IPS-11a (cell line): ENCODE data around the gene POLR3H.

ENCODE experiments used
- H3K4me3 ChIP-seq: one replicate; pipeline ENCODE4 v1.5.1; 2013; ENCODE audit warnings: low read depth, low read length, control low read depth

POLR3H gene

DNA sequence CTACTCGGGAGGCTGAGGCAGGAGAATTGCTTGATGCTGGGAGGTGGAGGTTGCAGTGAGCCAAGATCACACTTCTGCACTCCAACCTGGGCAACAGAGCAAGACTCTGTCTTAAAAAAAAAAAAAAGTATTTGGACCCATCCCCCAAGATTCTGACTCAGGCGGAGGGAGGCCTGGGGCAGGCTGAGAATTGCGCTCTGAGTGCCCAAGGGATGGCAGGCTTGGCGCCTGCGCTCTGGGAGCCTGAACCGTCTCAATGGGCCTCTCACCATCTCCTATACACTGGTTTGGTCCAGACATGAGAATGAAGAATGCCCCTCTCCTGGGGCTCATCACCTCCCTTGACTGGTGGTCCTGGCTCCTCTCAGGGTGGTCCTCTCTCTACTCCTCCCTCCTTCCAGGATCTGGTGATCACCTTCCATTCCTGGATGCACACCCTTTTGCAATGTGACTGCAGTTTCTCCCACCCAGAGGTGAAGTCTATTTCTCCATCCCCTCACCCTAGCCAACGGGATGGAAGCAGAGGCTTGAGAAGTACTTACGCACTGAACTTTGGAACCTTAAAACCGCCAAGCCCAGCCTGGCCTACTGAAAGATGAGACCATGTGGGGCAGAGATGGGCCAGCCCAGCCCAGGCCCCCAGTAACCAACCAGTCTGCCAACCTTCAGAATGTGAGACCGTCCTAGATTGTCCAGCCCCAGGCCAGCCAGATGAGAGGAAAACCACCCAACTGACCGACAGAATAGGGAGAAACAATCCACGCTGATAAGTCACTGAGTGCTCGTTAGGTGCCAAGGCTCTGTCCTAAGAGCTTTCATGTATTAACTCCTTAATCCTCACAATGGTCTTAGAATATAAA, 4.9 kb downstream of the POLR3H start:
- no peak overlapping the region for H3K4me3 ChIP-seq

DNA sequence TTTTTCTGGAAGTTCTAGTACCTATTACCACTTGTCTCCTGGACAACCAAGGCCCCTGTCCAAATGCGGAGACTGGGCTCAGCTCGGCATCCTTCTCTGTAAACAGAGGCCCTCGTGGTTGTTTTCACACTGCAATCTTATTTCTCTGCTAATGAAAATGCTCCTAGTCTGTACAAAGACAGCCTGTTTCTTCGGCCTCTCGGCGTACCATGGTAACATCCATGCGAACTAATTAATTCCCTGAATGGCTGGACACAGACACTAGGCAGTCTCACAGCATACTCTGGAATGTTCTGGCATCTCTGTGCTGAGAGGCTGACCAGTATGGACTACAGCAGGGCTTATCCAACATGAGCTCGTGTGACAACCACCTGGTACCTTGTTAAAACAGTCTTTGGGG, 5.7 kb downstream of the POLR3H start:
- no peak overlapping the region for H3K4me3 ChIP-seq

DNA sequence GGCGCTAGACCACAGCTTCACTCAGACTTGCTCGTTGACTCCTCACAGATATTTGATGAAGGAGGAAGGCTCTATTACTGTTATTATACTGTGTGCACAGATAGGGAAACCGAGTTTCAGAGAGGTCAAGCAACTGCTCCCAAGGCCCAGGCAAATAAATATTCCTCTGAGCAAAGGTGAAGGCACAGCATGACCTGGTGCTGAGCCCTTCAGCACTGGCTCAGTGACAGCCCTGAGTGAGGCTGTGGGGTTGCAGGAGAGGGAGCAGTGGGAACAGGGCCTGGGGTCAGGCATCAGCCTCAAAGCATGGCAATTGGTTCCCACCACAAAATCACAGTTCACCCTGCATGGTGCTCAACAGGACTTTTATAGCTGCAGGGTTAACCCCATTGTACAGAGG, 7.1 kb downstream of the POLR3H start:
- H3K4me3 ChIP-seq, result no peak overlapping the region

DNA sequence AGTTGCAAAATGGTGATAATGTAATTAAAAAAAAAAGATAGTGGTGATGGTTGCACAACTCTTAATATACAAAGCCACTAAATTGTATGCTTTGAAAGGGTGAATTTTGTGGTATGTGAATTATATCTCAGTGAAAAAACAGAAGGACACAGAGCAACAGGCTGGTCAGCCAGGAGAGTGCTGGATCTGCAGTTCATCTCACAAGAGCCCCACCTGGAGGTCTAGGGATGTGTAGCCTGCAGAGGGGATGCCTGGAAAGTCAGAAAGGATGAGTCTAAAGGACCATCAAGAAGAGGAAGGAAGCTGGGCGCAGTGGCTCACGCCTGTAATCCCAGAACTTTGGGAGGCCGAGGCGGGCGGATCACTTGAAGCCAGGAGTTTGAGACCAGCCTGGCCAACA, 9.0 kb downstream of the POLR3H start:
- no peak overlapping the region for H3K4me3 ChIP-seq

DNA sequence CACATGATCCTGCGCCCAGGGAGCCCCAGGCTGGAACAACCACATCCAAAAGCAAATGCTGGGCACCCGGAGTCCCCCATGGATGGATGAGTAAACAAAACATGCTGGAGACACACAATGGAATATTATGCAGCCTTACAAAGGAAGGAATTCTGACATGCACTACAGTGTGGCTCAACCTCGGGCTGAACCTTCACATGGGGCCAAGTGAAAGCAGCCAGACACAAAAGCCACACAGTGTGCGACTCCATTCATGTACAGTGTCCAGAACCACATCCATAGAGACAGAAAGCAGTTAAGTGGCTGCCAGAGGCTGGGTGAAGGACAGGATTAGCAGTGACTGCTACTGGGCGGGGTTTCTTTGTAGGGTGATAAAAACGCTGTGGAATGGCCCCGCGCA, 10.1 kb downstream of the POLR3H start:
- H3K4me3 ChIP-seq, result no peak overlapping the region

DNA sequence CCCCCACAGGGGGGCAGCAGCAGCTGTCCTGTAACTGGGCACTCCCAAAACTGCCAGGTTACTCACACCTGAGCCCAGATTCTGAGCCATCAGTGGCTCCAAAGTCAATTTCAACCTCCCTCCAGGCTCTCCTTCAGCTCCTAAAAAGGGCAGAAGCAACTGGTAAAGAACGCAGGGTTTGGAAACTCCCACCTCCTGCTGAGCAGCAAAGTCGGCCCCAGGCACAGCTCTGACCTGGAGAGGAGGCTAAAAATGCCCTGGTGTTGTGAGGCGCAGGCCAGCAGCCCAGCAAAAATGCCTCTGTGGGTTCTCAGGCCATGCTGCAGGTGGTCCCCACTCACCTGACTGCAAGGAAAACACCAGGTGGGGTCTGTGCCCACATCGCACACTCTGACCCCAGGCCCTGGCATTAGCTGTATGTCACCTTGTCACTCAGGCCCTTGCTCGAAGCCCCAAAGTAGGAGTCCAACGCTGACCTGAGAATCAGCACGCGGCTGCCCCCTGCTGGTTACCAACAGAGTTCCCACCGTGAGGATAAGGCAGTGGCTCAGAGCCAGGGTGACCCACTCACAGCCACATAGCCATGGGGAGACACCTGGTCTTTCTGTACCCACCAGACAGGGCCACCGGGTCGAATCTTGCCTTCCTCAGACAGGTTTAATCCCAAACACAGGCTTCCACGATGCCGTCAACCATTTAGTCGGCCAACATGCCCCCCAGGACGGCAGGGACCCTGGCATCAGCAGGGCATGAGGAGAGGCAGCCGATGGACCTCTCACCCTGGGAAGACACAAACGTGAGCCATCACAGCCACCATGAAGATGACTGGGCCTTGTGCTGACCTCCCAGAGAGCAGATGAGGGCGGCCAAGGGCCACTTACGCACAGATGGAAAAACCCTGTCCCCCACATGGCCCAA, 11.1 kb downstream of the POLR3H start:
- no peak overlapping the region for H3K4me3 ChIP-seq

DNA sequence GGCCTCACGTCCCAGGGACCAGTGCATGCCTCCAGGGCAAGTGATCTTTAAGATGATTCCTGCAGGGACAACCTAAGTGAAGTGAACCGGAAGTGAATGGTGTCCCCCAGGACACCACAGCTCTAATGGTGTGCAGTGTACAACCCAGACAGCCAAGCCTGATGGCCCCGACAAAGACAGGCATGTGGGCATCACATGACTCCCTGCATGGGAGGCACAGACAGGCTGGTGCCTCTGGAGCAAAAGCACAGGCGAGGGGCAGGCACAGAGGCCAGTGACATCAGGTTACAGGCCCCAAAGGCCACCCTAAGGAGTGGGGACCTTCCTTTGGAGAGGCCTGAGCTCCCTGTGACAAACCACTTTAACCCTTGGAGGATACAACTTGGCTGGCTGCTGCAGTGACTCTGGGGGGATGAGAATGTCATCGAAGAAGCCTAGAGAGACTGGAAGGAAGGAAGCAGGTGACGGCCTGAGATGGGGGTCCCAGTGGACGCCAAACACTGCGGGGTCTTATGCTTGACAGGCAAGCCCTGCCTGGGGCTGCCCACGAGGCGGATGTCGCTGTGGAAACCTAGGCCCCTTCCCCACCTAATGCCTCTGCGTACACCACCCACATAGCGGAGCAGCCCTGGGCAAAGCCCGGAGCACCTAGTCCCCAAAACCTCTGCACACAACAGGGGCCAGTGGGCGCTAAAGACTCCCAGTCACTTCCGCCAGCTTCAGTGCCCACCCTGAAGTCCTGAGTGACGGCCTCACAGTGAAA, 12.4 kb downstream of the POLR3H start:
- no peak overlapping the region for H3K4me3 ChIP-seq

DNA sequence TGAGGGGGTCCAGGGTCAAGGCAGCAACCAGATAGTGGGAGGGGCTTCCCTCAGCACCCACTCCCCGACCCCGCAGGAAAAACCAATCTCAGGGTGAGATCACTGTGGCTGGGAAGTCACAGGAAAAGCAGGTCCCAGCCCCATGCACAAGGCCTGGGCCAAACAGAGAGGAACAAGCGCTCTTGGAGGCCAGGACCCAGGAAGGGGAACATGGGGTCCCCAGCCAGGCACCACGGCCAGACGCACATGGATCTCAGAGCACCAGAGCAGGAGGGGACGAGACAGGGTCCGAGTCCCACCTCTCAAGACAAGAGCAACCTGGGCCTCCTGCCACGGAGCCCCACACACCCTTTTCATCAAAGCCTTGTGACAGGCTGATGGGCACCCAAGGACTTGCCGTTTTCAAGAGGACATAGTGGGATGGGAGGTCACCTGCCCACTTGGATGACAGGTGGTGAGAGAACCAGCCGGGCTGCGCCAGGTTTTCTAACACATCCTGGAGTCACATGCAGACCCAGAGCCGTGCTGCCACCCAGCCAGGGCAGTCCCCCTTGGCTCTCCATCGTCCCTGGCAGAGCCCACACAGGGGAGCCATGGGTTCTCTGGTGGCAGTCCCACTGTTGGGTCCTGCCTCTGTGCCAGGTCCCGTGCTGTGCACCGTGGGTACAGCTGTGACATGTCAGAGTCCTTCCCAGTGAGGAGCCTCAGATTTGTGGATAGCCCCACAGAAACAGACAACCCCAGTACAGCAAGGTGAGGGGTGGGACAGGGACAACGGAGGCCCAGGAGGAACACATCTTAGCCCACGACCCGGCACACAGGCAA, 13.2 kb downstream of the POLR3H start:
- no peak overlapping the region for H3K4me3 ChIP-seq

DNA sequence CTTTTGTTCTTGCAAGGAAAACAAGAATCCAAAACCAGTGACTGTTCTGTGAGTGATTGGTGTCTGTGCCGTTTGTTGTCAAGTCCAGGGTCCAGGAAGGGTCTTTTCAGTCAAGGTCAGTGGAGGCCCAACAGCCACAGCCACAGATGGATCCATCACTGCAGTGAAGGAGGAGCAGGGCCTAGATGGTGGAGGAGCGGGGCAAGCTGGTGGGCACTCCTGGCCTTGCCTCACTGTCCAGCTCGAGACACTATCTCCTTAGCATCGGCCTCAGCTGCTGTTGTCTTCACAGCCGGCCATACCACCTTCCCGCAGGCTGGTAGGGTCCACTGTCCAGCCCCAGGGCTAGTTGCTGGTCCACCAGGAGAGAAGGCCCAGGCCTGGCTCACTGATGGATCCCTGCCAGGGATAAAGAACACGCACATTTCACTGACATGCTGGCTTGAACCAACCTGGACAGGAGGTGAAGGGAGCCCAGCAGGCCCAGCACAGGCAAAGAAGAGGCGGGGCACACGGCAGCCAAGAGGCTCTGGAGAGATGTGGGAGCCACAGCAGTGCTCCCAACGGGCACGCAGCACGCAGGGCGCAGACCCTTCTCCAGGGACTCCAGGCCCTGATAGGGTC, 15.2 kb downstream of the POLR3H start:
- H3K4me3 ChIP-seq, result no peak overlapping the region

DNA sequence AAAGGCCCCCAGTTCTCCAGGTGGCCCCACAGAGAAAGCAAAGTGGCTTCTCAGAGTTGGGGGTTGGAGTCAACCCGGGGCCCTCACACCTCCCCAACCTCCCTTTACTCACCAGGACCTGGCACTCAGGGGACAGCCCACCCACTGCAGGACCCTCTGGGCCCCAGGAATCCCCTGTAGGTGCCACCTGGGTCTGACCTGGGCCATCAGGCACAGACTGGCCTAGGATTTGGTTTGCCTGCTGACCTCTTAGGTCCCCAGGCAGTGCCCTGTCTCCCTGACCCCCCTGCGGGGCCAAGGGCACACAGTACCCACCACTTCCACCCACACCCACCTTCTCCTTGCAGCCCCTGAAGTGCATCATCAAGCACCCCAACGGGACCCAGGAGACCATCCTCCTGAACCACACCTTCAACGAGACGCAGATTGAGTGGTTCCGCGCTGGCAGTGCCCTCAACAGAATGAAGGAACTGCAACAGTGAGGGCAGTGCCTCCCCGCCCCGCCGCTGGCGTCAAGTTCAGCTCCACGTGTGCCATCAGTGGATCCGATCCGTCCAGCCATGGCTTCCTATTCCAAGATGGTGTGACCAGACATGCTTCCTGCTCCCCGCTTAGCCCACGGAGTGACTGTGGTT, 16.0 kb downstream of the POLR3H start:
- H3K4me3 ChIP-seq, result no peak overlapping the region

DNA sequence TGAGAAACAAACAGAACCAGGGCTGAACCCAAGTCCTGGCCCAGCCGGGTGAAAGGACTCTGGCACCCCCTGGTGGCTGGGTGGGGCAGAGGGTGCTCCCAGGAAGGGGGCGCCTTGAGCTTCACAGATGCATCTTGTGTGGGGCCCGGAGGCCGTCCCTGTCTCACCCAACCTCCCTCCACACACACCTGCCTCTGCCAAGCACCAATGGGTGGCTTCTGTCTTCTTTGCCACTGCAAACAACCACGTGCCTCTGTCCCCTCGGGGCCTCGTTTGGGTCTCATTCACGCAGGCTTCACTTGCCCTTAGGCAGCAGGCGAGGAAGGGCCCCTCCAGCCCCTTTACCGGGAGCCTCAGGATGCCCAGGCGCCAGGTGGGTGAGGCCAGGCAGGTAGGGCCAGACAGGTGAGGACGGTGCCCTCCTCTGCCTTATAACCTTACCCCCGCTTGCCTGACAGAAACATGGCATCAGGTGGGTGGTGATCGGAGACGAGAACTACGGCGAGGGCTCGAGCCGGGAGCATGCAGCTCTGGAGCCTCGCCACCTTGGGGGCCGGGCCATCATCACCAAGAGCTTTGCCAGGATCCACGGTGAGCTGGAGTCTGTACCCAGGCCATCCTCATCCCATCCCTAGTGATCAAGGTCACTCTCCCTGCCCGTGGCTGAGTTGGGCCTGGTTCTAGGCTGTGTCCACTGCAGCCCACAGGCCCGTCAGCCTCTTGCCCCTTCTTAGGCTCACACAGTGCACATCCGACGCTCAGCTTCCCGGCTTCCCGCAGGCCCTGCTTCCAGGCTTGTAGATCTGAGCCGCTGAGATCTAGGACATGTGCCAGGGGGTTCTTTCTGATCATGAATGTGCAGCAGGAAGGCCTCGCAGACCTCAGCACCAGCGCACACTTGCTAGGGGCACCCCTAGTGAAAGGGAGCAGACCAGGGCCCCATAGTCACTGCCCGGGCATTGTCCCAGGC, 17.2 kb downstream of the POLR3H start:
- H3K4me3 ChIP-seq, result no peak overlapping the region

DNA sequence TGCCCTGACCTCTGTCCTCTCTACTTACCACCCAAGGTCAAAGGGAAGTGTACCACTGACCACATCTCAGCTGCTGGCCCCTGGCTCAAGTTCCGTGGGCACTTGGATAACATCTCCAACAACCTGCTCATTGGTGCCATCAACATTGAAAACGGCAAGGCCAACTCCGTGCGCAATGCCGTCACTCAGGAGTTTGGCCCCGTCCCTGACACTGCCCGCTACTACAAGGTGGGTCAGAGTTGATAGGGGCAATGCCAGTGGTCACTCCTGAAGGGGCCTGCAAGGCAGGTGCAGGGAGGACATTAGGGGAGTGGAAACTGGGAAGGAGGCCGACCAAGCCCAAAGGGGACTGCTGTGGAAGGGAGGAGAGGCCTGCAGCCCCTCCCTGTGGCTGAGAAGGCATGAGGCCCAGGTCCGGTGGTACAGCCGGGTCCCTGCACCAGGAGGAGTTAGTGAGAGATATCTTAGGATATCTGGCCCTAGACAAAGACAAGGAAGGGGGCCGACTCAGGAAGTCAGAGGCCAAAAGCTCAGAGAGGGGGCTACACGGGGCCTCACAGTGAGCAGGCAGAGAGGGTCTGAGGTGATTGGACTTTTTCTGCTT, 17.9 kb downstream of the POLR3H start:
- H3K4me3 ChIP-seq, result no peak overlapping the region

DNA sequence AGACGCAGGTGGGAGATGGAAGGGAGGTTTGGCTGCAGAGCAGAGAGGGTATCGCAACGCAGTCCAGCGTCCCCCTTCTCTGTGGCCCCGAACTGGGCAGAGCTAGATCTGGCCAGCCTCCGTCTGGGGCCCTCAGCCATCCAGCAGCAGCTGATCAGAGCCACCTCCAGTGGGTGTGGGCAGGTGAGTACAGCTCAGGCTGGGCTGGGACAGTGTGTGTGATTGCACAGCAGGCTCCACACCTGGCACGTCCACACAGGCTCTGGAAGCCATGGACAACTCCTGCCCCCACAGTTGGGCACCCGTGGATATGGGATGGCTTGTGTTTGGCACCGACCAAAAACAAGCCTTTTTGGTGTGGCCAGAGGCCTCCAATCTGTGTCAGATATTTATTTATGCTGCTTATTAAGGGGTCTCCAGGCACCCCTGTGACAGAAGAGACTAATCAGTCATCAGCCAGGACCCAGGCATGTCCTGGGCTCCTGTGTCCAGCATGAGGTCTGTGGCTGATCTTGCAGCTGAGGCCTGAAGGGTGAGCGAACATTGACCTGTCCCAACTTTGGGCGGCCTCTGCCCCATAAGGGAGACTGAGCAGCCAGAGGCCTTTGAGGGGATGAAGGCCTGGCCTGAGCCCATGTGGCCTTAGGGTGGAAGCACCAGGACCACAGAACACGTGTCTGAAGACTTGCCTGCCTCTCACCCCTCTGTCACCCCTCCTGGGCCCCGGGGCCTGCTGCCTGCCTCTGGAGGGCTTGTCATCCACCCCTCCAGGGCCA, 18.6 kb downstream of the POLR3H start:
- no peak overlapping the region for H3K4me3 ChIP-seq

DNA sequence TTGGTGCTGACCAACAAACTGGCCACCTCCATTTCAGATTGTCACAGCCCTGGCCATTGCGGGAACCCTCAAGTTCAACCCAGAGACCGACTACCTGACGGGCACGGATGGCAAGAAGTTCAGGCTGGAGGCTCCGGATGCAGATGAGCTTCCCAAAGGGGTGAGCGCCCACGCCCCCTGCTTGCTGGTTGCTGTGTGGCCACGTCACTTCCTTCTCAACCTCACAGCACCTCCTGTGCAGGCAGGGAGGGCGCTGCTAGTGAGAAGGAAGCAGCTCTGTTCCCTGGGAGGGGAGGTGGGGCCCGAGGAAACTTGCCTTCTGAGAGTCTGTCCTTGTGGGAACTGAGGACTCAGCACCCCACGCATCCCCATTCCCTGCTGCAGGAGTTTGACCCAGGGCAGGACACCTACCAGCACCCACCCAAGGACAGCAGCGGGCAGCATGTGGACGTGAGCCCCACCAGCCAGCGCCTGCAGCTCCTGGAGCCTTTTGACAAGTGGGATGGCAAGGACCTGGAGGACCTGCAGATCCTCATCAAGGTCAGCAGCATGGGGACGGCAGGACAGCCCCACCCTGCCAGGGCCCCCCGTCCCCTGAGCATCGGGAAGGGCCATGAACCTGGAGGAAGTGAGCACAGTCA, 19.3 kb downstream of the POLR3H start:
- no peak overlapping the region for H3K4me3 ChIP-seq

DNA sequence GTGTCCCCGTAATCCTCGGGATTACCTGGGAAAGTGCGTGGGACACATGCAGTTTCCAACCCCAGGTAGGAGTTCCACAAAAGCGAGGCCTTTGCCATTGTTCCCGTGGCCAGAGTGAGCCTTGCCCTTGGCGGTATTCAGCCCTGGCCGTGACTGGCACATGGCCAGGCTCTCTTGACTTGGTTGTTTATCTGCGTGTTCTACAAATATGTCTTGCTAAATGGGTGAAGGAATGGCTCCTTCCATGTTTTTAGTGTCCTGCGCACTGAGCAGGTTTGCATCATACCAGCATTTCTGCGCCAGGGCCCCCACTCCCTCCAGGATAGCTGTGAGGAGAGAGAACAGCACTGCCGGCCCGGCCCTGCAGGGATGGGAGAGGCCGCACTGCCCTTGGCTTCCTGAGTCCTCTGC, 20.0 kb downstream of the POLR3H start:
- H3K4me3 ChIP-seq, result no peak overlapping the region

DNA sequence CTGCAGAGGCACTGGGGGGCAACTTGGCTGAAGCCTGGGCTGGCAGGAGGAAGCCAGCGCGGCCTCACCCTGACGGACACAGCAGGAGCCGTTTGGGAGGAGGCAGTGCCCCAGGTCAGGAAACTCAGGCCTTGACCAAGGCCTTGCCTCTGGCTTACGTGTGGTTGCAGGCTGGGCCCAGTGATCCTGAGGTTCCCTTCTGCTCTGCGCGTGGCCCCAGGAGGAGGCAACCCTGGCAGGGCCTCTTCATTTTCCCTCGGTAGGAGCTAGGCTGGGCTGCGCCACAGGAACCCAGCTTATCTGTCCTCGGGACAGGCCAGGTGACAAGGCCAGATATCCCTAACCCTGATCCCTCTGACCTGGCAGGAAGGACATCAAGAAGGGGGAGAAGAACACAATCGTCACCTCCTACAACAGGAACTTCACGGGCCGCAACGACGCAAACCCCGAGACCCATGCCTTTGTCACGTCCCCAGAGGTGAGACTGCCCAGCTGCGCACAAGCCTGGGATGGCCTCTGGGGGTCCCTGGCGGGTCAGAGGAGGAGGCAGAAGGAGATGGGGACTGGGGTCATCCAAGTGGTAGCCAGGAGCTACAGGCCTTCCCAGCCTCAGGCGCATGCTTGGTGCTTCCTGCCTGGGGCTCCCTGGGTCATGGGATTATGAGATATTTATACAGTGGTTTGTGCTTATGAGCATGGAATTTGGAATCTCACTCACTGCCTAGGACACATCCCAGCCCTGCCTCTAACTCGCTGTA, 20.6 kb downstream of the POLR3H start:
- H3K4me3 ChIP-seq, result no peak overlapping the region
